Mesothelial cell of epicardium (in vitro differentiated cells): ENCODE results near the gene ALDH1B1. TPM values are rescaled to one million over a fixed set of nuclear protein-coding genes. Genes with fewer than 3 reads are reported as not detected.

Experiments used
- DNase-seq, 2 experiments: peaks; one replicate each; pipeline ENCODE4 v3.0.0; 2021; ENCODE audit warnings: low spot score in 2 of 2; ENCODE audit not compliant: unreplicated experiment in 2 of 2
- H3K27ac Mint-ChIP-seq: 2 replicates; pipeline ENCODE4 v1.8.0; 2021; ENCODE audit warnings: mixed read lengths
- H3K27me3 Mint-ChIP-seq: 2 replicates; pipeline ENCODE4 v1.8.0; 2021; ENCODE audit warnings: low read depth, mixed read lengths
- H3K36me3 Mint-ChIP-seq: 2 replicates; pipeline ENCODE4 v1.8.0; 2021; ENCODE audit warnings: mixed read lengths
- H3K4me1 Mint-ChIP-seq: 2 replicates; pipeline ENCODE4 v1.8.0; 2021; ENCODE audit warnings: mixed read lengths
- H3K4me3 Mint-ChIP-seq: 2 replicates; pipeline ENCODE4 v1.8.0; 2021; ENCODE audit warnings: mild to moderate bottlenecking, moderate library complexity, mixed read lengths
- H3K9me3 Mint-ChIP-seq: 2 replicates; pipeline ENCODE4 v1.8.0; 2021; ENCODE audit warnings: mixed read lengths
- total RNA-seq: library from RNA; stranded (reverse); gene quantifications from 3 replicates; pipeline ENCODE4 v1.2.1, GENCODE V29; 2021
- TF ChIP-seq, protein P1 (sequence below): fragments of 200-600 bp; sonication (generic); IDR thresholded peaks from one replicate; pipeline ENCODE4 v1.5.0; 2021; ENCODE audit warnings: antibody characterized with exemption; ENCODE audit not compliant: unreplicated experiment

The ALDH1B1 gene
- total RNA-seq, 1 donor from 2014 or later = 17.5 TPM

DNA sequence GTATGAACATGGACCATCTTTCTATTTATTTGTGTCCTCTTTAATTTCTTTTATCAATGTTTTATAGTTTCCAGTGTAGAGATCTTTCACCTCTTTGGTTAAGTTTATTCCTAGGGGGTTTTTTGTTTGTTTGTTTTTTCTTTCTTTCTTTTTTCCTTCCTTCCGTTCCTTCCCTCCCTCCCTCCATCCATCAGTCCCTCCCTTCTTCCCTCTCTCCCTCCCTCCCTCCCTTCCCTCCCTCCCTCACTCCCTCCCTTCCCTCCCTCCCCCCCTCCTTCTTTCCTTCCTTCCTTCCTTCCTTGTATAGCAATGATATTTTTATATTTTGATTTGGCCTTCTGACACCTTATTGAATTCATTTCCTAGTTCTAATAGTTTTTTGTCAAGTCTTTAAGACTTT lies 55.2 kb downstream of the ALDH1B1 start:
- Mint-ChIP-seq H3K27me3 (peaks cover 20% of the 10 kb centered on the region), H3K27ac (no peak overlapping the region), H3K4me3 (no peak overlapping the region), H3K4me1 (no peaks in the 10 kb centered on the region), H3K9me3 (peaks cover 28% of the 10 kb centered on the region), H3K36me3 (no peaks in the 10 kb centered on the region)
- TF ChIP-seq, protein P1, sequence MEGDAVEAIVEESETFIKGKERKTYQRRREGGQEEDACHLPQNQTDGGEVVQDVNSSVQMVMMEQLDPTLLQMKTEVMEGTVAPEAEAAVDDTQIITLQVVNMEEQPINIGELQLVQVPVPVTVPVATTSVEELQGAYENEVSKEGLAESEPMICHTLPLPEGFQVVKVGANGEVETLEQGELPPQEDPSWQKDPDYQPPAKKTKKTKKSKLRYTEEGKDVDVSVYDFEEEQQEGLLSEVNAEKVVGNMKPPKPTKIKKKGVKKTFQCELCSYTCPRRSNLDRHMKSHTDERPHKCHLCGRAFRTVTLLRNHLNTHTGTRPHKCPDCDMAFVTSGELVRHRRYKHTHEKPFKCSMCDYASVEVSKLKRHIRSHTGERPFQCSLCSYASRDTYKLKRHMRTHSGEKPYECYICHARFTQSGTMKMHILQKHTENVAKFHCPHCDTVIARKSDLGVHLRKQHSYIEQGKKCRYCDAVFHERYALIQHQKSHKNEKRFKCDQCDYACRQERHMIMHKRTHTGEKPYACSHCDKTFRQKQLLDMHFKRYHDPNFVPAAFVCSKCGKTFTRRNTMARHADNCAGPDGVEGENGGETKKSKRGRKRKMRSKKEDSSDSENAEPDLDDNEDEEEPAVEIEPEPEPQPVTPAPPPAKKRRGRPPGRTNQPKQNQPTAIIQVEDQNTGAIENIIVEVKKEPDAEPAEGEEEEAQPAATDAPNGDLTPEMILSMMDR = no peak
- DNase-seq = no peak

Other genes with a start within 250 kb of the ALDH1B1 start
- gene IGFBPL1, start 31.8 kb downstream of the ALDH1B1 start, total RNA-seq = 0.27 to 0.34 TPM in 2 of 3 replicates, not detected in the other
- gene ANKRD18A, start 227.9 kb downstream of the ALDH1B1 start, total RNA-seq = 0.36 to 1.6 TPM (median 0.92 TPM) in 3 replicates